HL-60/S4 (cell line): ENCODE measurements around the gene NINJ2.

Source experiments
- in situ Hi-C: fragments of 300-500 bp; cut with MboI; formaldehyde crosslinking; loops from 2 replicates; pipeline ENCODE4 v1.14.3; 2022; ENCODE audit warnings: low sequenced_read_pairs

Gene NINJ2

DNA sequence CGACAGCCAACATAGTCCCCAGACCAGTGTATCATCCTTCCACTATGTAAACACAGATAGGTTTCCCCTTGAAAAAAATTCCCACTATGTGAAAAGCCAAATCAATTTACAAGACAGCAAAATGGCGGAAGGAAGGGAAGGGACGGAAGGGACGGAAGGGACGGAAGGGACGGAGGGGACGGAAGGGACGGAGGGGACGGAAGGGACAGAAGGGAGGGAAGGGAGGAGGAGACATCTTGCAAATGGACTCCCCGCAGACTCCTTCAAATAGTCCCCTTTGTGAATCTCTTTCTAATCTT lies 75.3 kb downstream of the NINJ2 start:
- in situ Hi-C loops, result no loop called here

DNA sequence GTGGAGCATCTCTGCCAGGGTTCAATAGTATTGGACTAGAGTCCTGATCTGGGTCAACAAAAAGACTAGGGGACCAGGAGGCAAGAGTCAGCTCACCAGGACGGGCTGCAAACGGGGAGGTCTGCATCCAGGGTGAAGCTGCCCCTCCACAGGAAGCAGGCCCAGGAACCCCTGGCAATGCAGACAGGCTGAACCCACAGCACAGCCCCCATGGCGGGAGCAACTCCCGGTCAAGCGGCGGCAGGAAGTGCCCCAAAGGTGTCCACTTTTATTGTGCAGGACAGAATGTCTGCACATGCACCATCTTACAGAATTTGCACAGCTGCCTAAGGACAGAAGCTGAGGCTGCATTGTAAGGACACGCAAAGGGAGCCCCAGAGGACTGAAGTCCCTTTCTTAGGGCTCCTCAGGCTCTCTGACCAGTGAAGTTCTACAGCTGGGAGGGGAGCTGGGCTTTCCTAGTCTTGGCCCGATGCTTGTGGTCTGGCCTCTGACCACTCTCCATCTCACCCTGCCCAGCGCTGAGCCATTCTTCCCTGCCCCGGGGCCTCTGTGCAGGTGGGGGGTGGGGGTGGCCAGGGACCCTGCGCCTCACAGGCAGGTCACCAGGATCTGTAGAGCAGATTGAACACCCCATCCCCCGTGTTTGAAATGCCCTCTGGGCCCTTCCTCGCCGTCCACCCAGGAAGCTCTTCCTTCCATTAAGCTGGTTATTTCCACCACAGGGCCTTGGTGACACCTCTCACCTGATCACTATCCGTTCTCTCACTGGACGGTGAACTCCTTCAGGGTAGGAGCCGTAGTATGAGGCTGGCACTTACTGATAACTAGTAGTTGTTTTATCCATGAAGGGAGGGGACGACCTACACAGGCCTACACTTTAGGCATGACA lies 75.9 kb downstream of the NINJ2 start:
- in situ Hi-C loops, result no loop called here

DNA sequence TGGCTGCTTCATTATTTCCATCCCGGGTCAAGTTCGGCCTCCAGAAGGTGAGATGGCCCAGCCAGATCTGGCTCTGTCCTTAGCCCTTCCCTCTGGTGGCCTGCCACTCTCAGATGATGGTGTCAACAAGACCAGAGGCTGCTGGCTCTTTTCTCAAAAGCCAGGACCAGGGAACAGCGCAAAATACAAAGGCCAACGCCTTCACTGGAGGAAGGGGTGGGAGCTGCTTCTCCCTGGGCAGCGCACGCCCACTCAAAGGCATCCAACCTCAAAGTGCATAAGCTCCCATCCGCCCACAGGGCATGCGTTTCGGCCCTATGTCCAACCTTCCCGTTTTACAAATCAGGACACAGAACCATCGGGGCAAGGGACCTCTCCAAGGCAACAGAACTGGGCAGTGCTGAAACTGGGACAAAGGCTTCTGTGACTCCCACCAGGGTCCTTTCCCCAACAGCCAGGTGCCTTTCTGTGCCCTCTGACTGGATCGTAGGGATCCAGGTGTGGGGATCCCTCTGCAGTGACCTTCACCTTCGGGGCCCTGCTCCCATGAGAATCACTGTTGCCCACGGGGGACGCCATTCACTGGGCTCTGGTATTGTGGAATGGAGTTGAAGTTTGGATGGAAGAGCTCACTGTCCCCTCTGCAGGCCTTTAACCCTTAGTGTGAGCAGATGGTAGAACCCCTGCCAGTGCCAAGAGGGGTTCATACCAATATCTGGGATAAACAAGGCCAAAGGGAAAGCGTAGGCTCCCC lies 76.8 kb downstream of the NINJ2 start:
- in situ Hi-C loops, result no loop called here

DNA sequence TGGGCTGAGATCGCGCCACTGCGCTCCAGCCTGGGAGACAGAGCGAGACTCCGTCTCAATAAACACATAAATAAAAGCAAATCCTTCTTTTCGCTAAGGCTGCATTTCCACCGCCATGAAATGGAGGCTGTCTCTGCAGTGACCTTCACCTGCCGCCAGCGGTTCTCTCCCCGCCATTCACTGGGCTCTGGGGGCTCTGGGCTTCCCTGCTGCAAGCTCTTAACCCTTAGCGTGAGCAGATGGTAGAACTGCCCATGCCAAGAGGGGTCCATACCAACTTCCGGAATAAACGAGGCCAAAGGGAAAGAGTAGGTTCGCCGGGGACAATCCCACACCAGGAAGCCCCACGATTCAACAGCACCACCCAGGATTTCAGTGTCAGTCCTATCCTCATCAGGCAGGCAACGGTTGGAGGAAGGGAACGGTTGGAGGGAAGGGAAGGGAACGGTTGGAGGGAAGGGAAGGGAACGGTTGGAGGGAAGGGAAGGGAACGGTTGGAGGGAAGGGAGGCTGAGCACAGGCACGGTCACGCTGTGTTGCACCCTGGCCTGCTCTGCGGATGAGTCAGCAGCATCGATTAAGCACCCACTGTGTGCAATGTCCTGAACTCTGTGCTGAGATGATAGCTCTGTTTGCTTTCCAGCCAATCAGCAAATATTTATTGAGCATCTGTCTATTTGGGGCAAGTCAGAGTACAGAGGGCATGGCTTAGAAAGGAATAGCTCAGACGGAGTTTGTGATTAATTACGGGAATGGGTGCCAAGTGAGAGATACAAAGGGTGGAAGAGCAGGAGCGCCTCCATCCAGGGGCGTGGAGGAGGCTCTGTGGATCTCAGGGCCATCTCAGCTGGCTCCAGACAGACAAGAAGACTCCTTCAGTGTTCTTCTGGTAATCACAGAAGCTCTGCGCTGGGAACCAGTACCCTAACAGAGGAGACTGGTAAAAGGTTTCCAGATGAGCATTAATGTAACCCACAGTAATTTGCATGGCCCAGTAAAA lies 77.9 kb downstream of the NINJ2 start:
- in situ Hi-C loops, result no loop called here

DNA sequence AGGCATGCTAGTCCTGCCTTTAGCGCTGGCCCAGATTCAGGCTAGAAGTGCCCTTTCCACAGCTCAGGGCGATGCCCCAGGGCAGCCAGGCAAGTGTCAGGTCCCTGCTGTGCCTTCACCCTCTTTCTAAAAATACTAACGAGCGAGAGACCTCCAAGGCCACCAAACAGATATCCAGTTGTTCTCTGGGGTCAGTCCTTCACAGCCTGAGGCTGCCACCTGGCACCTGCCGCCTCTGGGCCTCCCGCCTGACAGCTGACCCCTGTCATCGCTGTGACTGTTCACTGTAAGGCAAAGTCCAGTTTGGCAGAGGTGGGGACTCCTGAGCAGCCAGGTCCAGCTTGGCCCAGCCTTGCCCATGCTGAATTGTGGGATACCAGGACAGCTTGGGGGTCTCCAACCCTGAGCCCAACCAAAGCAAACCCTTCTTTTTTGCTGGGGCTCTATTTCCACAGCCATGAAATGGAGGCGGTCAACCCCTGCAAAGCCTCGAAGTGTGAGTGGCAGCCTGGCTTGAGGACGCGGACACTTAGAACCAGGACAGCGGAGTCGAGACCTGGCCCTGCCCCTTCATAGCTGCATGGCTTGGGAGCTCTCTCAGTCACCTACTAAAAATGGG lies 79.9 kb downstream of the NINJ2 start:
- in situ Hi-C loops, result no loop called here

DNA sequence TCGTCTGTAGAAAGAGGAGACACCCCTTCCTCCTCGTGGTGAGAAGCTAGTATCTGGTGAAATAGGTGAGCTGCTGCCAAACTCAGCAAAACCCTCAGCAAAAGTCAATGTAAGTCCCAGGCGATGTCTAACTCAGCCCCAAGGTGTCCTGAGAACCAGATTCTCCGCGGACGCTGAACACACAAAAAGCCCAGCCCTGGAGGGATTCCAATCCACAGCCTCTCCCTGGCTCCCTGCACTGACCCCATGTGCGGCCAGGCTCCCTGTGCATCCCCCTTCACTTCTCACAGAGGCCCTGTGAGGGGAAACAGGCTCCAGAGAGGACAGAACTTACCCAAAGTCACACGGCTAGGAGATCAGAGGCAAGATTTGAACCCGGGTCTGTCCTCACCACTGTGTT lies 81.5 kb downstream of the NINJ2 start:
- in situ Hi-C loops, result no loop called here

DNA sequence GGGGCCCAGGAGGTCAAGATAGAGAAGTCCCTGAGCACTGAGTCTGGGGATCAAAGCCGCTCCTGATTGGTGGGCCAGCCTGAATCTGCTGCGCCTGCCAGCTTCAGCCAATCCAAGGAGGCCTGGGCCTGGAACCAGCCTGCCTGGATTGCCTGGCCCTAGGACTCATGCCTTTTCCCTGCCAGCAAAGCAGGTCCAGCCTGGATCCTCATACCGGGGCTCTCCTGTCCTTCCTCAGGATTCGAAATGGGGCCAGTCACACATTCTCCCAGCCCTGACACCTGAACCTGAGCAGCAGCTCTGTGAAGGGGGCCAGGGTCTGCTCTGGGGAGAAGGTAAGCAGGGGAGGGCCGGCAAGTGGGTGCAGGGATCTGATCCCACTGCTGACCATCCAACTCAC lies 81.9 kb downstream of the NINJ2 start:
- in situ Hi-C loops, result no loop called here

DNA sequence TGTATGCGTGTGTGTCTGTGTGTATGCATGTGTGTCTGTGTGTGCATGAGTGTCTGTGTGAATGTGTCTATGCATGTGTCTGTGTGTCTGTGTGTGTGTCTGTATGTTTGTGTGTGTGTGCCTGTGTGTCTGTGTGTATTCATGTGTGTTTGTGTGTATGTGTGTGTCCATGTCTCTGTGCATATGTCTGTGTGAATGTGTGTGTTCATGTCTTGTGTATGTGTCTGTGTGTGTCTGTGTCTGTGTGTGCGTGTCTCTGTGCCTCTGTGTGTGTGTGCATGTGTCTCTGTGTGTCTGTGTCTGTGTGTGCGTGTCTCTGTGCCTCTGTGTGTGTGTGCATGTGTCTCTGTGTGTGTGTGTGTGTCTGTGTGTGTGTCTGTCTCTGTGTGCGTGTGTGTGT lies 82.4 kb downstream of the NINJ2 start:
- in situ Hi-C loops, result no loop called here

DNA sequence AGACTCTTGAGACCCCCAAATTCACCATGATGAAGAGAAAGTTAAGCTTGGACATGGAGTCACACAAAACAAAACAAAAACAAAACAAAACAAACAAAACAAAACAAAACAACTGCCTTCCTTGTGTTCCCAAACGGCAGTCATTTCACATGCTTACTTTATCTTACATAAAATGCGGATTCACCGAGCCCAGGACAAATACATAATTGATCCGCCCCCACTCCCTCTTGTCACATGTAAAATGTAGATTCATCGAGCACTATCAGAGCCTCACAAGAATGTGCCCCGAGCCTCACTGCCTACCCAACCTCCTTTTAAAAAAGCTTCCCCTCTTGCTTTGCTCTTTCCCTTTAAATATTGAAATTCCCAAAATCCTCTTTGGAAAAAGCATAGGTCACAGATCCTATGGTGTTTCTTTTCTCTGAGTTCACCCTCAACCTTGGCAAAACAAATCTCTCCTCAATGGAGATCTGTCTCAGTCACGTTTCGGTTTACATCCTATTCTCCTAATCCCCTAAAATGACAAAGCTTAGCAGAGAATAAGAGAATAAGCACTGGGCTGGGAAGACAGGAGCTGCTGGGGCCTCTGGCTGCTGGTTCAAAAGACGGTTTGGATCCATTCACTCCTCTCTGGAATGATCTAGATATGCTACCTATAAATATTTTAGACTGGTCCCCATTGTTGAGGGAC lies 83.7 kb downstream of the NINJ2 start:
- in situ Hi-C loops, result loop anchor here (5.0 kb wide), 1 partner anchor 238 kb away; no protein-coding TSS in a partner anchor

DNA sequence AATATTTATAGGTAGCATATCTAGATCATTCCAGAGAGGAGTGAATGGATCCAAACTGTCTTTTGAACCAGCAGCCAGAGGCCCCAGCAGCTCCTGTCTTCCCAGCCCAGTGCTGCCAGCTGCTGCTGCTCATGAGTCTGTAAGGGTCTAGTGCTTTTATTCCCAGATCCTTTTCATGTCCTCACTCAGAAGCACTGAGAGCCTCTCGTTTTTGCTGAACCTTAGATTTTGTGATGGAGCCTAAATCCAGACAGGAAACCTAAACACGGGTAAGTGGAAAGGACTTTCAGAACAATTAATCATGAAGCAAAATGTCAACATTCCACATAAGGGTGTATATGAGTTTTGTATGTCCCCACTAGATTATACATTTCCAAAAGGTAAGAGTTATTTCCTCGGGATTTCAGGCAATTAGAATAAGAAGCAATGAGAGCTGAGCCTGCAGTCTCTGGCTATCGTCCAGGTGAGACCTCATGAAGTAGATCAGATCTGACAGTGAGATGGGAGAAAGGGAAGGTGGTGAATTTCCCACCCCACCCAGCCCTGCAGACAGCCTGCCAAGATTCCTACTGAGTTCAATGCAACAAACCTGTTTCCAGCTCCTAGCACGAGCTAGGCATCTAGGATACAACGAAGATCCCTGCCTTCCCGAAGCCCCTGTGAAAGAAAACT lies 84.4 kb downstream of the NINJ2 start:
- in situ Hi-C loops, result loop anchor here (5.0 kb wide), 1 partner anchor 238 kb away; no protein-coding TSS in a partner anchor

DNA sequence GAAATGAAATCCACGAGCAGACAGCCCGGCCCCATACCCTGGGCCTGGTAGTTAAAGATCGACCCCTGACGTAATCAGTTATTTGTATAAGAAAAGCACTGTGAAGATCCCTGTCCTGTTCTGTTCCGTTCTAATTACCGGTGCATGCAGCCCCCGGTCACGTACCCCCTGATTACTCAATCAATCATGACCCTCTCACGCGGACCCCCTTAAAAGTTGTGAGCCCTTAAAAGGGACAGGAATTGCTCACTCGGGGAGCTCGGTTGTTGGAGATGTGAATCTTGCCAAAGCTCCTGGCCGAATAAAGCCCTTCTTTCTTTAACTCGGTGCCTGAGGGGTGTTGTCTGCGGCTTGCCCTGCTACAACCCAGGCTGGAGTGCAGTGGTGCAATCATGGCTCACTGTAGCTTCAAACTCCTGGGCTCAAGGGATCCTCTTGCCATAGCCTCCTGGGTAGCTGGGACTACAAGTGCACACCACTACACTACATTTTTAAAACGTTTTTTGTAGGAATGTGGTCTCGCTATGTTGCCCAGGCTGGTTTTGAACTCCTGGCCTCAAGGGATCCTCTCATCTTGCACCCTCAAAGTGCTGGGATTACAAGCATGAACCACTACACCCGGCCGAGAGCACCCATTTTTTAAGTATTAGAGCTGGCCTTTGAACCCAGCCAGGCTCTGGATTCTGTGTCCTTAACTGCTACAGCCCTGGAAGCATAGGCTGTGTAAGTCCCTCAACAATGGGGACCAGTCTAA lies 85.1 kb downstream of the NINJ2 start:
- in situ Hi-C loops, result loop anchor here (5.0 kb wide), 1 partner anchor 239 kb away; no protein-coding TSS in a partner anchor

DNA sequence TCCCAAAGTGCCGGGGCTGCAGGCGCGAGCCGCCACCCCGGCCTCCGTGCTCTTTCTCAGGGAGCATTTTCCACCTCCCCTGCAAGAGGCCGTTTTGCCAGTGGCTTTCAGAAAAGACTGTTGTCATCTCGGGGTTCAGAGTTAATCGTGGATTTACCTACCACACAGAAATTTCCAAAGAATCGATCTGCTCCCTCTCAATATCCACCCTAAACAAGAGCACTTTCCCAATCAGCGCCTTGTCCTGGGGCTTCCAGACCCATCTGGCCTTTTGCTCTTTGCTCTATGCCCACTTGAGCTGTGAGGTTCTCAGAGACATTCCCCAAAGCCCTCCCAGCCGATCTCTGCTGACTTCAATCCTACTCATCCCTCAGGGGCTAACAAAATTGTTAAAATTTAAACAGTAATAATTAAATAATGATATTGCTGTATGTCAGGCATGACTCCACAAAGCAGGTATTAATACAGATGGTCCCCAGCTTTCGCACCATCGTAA lies 86.6 kb downstream of the NINJ2 start:
- in situ Hi-C loops, result loop anchor here (5.0 kb wide), 1 partner anchor 241 kb away; no protein-coding TSS in a partner anchor

DNA sequence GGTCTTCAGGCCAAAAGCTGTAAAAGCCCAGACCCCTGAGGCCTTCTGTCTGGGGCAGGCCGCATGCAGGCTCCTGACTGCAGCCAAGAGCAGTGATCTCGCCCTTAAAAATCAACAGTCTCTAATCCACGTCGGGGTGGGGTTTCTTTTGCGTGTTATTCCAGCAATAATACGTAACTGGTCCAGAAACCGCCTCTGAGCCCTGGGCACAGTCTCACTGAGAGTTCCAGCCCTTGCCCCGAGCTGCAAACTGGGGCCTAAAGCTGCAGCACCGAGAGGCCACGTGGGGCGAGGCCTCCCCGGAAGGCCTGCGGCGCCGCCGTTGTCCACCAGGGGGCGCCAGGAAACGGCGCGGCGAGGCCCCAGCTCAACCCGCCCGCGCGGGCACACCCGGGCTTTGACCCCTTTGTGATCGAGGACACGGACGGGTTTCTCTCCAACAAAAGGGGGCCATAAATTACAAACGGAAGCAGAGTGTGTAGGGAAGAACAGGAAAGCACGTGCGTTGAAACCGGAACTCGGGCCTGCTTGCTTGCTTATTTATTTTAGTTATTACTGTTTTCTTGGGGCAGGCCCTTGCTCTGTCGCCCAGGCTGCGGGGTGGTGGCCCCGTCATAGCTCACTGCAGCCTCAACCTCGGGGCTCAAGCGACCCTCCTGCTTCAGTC lies 87.2 kb downstream of the NINJ2 start:
- in situ Hi-C loops, result loop anchor here (5.0 kb wide), 1 partner anchor 241 kb away; no protein-coding TSS in a partner anchor

DNA sequence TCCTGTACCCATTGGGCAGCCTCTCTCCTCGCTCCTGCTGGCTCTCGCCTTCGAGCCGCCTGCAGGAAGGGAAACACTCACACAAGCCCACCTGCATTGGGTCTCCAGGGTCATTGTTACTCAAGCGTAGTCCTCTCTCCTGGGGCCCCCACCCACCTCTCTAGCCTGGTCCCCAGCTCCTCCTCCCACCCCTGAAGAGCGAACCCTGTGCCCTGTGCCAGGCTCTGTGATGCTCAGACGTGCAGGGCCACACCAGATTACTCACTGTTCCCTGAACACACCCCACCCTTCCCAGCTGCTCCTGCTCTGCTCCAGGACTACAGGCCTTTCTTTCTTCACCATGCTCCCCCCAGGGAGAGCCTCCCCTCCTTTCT lies 88.1 kb downstream of the NINJ2 start:
- in situ Hi-C loops, result loop anchor here (5.0 kb wide), 1 partner anchor 242 kb away; no protein-coding TSS in a partner anchor

DNA sequence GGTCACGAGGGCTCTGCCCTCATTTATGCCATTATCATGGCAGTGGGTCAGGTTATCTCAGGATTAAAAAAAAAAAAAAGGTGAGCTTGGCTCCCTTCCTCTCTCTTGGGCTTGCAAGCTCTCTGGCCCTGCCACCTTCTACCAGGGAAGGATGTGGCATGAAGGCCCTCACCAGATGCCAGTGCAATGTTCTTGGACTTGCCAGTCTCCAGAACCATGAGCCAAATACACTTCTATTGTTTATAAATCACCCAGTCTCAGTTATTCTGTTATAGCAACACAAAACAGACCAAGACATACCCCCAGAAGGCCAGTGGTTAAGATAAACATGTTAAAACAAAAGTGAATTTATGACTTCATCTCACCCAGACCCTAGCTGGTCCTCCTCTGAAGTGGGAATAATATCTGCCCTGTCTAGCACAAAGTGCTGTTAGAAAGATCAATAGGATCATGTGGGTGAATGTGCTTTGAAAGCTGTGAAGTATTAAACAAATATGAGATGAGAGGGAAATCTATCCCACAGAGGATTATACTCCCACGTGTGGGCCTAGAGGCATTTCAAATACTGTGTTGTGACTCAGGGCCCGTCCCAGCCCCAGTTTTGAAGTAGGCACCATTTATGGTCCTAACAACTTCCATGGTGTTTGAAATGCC lies 88.6 kb downstream of the NINJ2 start:
- in situ Hi-C loops, result loop anchor here (5.0 to 25.0 kb wide), 2 partner anchors 243 to 1013 kb away; partner anchors contain the start of gene FBXL14

DNA sequence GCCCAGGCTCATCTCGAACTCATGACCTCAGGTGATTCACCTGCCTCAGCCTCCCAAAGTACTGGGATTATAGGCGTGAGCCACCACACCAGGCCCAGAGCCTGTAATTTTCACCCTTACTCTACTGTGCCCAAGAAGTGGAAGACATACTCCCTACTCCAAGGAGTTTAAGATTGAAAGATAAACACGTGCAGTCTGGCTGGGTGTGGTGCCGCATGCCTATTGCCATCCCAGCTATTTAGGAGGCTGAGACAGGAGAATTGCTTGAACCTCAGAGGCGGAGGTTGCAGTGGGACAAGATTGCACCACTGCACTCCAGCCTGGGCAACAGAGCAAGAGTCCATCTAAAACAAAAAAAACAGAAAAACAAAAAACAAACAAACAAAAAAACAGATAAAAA lies 90.0 kb downstream of the NINJ2 start:
- in situ Hi-C loops, result loop anchor here (25.0 kb wide), 1 partner anchor 1014 kb away; the partner anchor contains the start of gene FBXL14

DNA sequence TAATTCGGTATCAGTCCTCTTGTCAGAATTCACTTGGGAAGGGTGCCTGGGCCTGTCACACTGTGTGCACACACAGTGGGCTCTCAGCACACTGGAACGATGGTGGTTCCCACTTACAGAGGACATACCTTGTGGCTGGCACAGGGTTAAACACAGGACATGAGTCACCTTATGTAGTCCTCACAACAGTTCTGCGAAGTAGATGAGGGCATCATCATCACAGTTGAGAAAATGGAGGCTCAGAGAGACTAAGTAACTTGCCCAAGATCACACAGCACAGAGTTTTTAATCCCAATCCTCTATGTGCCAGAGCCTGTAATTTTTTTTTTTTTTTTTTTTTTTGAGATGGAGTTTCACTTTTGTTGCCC lies 90.7 kb downstream of the NINJ2 start:
- in situ Hi-C loops, result loop anchor here (25.0 kb wide), 1 partner anchor 1015 kb away; the partner anchor contains the start of gene FBXL14
